CD4-positive, alpha-beta T cell treated with Interleukin-12 subunit alpha and Interleukin-12 subunit beta, for 1 hour (primary cell): ENCODE data around the gene ANHX.
"Not testable (repeated sequence)": the region's sequence is repeated elsewhere in the genome, so short reads cannot be mapped to it uniquely, and the experiment has no call there.

Experiments used
- DNase-seq: peaks from one replicate; pipeline ENCODE4 v3.0.0-alpha.2; 2020

ANHX gene

GRCh38 chr12:133235401-133236112 is at the start of gene ANHX:
TSS of gene ANHX (minus strand) at chr12:133235877. CDS start at chr12:133234356, 1,521 bp downstream.
- no peak for DNase-seq

GRCh38 chr12:133264668-133265067 is 29.0 kb upstream of the ANHX start:
- not testable (repeated sequence) for DNase-seq

- DNase-seq, result no peak
Measured at GRCh38 chr12:133264173-133264572, 28.5 kb upstream of the ANHX start.

- no peak for DNase-seq
Measured at GRCh38 chr12:133256321-133256720, 20.6 kb upstream of the ANHX start.

- DNase-seq, result not testable (repeated sequence)
Measured at GRCh38 chr12:133255833-133256232, 20.2 kb upstream of the ANHX start.

- DNase-seq, result no peak
Measured at GRCh38 chr12:133251732-133252131, 16.1 kb upstream of the ANHX start.

GRCh38 chr12:133236556-133236955 is 879 bp upstream of the ANHX start:
- no peak for DNase-seq

- no peak for DNase-seq
Measured at GRCh38 chr12:133236144-133236543, 467 bp upstream of the ANHX start.

GRCh38 chr12:133234971-133235370 is 706 bp downstream of the ANHX start:
- DNase-seq, result no peak

GRCh38 chr12:133233993-133234564 is 1.6 kb downstream of the ANHX start:
- no peak for DNase-seq

- no peak for DNase-seq
Measured at GRCh38 chr12:133233006-133233405, 2.7 kb downstream of the ANHX start.

GRCh38 chr12:133231001-133231400 is 4.7 kb downstream of the ANHX start:
- no peak for DNase-seq

GRCh38 chr12:133227281-133227852 is 8.3 kb downstream of the ANHX start:
- DNase-seq, result no peak

GRCh38 chr12:133226690-133227089 is 9.0 kb downstream of the ANHX start:
- DNase-seq, result no peak

- no peak for DNase-seq
Measured at GRCh38 chr12:133225527-133225926, 10.2 kb downstream of the ANHX start.

- no peak for DNase-seq
Measured at GRCh38 chr12:133222211-133222610, 13.5 kb downstream of the ANHX start.

- no peak for DNase-seq
Measured at GRCh38 chr12:133221241-133221640, 14.4 kb downstream of the ANHX start.

- DNase-seq, result no peak
Measured at GRCh38 chr12:133220521-133220920, 15.2 kb downstream of the ANHX start.

- no peak for DNase-seq
Measured at GRCh38 chr12:133217219-133217618, 18.5 kb downstream of the ANHX start.

- DNase-seq, result no peak
Measured at GRCh38 chr12:133215724-133216123, 20.0 kb downstream of the ANHX start.

- DNase-seq, result no peak
Measured at GRCh38 chr12:133206390-133206789, 29.3 kb downstream of the ANHX start.

GRCh38 chr12:133204264-133204603 is 31.4 kb downstream of the ANHX start:
- DNase-seq, result no peak

- no peak for DNase-seq
Measured at GRCh38 chr12:133203344-133204263, 32.1 kb downstream of the ANHX start.
